Measurements from ENCODE around the gene IL17RA.

IL17RA gene

DNA sequence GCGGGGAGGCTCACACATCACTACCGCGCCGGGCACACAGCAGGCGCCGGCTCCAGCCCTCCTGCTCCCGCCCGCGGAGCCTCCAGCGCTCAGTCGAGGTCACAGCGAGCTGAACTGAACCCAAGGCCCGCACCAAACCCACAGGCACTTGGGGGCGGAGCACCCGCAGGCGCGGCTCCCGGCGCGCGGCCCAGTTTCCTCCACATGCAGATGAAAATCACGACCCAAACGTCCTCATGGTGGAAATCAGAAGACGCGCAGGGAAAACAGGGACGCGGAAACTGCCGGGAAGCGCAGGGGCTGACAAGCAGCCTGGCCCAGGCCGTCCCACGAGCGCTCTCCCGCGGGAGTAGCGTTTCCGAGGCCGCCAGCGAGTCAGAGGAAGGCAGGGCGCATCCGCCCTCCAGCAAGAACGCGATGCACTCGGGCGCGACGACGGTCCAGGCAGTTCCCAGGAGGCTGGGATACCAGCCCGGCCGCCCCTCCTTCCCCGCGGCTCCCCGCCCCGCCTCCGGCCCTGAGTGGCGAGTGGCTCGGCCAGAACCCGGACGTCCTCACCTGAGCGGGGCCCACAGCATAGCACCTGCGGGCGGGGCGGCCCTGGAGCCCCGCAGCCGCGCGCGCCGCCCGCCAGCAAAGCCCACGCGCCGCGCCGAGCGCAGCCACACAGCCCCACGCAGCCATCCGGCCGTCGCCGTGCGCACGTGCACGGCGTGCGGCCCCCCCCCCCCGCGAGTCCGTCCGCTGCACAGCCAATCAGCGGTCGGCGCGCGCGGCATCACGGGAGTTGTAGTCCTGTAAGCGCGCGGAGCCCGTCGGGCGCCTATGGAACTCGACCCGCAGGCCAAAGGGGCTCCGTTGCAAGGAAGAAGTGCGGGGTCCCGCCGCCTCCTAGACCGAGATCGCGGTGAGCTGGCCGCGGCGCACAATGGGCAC is 74.0 kb downstream of the IL17RA start, which contains the start of gene HDHD5 (continued):
- TF ChIP-seq, protein P1, sequence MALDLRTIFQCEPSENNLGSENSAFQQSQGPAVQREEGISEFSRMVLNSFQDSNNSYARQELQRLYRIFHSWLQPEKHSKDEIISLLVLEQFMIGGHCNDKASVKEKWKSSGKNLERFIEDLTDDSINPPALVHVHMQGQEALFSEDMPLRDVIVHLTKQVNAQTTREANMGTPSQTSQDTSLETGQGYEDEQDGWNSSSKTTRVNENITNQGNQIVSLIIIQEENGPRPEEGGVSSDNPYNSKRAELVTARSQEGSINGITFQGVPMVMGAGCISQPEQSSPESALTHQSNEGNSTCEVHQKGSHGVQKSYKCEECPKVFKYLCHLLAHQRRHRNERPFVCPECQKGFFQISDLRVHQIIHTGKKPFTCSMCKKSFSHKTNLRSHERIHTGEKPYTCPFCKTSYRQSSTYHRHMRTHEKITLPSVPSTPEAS (tag by site-specific recombination; IDR thresholded peaks at IDR 0.05), result no peak
- TF ChIP-seq, protein P2, sequence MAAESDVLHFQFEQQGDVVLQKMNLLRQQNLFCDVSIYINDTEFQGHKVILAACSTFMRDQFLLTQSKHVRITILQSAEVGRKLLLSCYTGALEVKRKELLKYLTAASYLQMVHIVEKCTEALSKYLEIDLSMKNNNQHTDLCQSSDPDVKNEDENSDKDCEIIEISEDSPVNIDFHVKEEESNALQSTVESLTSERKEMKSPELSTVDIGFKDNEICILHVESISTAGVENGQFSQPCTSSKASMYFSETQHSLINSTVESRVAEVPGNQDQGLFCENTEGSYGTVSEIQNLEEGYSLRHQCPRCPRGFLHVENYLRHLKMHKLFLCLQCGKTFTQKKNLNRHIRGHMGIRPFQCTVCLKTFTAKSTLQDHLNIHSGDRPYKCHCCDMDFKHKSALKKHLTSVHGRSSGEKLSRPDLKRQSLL (tag by site-specific recombination; IDR thresholded peaks at IDR 0.05), result peak; percentile 92
- TF ChIP-seq ZFHX2 (tag by site-specific recombination; conservative IDR thresholded peaks at IDR 0.05) (peak; percentile 37), KLF1 (tag by site-specific recombination; IDR thresholded peaks at IDR 0.05) (peak; percentile 65), IKZF3 (tag by site-specific recombination; IDR thresholded peaks at IDR 0.05) (peak; percentile 34; the same call in 1 of the 2 replicates), ZNF146 (tag by site-specific recombination; IDR thresholded peaks at IDR 0.05) (no peak), ZNF513 (tag by site-specific recombination; IDR thresholded peaks at IDR 0.05) (no peak), GLIS1 (tag by site-specific recombination; IDR thresholded peaks at IDR 0.05) (peak; percentile 58), ZSCAN23 (tag by site-specific recombination; IDR thresholded peaks at IDR 0.05) (no peak), ZNF23 (tag by site-specific recombination; IDR thresholded peaks at IDR 0.05; ENCODE audit: borderline replicate concordance) (no peak), ZNF114 (tag by site-specific recombination; IDR thresholded peaks at IDR 0.05) (no peak), BCL6B (tag by site-specific recombination; IDR thresholded peaks at IDR 0.05) (no peak), ZBTB17 (tag by site-specific recombination; IDR thresholded peaks at IDR 0.05) (peak; percentile 70), ZBTB48 (tag by site-specific recombination; IDR thresholded peaks at IDR 0.05) (no peak), ZNF155 (tag by site-specific recombination; IDR thresholded peaks at IDR 0.05) (no peak), ZNF548 (tag by site-specific recombination; IDR thresholded peaks at IDR 0.05) (no peak), ZNF2 (tag by site-specific recombination; IDR thresholded peaks at IDR 0.05) (0 out of 2 replicates have a peak, but pooled peaks have one; percentile 28), ZNF529 (tag by site-specific recombination; IDR thresholded peaks at IDR 0.05; ENCODE audit: insufficient replicate concordance) (no peak), ZNF37A (tag by site-specific recombination; IDR thresholded peaks at IDR 0.05) (no peak), ZNF560 (tag by site-specific recombination; IDR thresholded peaks at IDR 0.05; ENCODE audit: borderline replicate concordance) (no peak), ZNF169 (tag by site-specific recombination; IDR thresholded peaks at IDR 0.05) (no peak), TRIM28 (IDR thresholded peaks at IDR 0.05; ENCODE audit: borderline replicate concordance, low read length) (no peak), ZNF16 (tag by site-specific recombination; IDR thresholded peaks at IDR 0.05; ENCODE audit: low read depth) (no peak), ZNF747 (tag by site-specific recombination; IDR thresholded peaks at IDR 0.05) (no peak), ZNF223 (tag by site-specific recombination; IDR thresholded peaks at IDR 0.05) (peak; percentile 62; the same call in 1 of the 2 replicates), ZNF211 (tag by site-specific recombination; IDR thresholded peaks at IDR 0.05; ENCODE audit: low read depth) (no peak)
- TF ChIP-seq, protein P3, sequence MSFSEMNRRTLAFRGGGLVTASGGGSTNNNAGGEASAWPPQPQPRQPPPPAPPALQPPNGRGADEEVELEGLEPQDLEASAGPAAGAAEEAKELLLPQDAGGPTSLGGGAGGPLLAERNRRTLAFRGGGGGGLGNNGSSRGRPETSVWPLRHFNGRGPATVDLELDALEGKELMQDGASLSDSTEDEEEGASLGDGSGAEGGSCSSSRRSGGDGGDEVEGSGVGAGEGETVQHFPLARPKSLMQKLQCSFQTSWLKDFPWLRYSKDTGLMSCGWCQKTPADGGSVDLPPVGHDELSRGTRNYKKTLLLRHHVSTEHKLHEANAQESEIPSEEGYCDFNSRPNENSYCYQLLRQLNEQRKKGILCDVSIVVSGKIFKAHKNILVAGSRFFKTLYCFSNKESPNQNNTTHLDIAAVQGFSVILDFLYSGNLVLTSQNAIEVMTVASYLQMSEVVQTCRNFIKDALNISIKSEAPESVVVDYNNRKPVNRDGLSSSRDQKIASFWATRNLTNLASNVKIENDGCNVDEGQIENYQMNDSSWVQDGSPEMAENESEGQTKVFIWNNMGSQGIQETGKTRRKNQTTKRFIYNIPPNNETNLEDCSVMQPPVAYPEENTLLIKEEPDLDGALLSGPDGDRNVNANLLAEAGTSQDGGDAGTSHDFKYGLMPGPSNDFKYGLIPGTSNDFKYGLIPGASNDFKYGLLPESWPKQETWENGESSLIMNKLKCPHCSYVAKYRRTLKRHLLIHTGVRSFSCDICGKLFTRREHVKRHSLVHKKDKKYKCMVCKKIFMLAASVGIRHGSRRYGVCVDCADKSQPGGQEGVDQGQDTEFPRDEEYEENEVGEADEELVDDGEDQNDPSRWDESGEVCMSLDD (tag by site-specific recombination; IDR thresholded peaks at IDR 0.05), result peak; percentile 58; the same call in 1 of the 2 replicates
- TF ChIP-seq, protein P4, sequence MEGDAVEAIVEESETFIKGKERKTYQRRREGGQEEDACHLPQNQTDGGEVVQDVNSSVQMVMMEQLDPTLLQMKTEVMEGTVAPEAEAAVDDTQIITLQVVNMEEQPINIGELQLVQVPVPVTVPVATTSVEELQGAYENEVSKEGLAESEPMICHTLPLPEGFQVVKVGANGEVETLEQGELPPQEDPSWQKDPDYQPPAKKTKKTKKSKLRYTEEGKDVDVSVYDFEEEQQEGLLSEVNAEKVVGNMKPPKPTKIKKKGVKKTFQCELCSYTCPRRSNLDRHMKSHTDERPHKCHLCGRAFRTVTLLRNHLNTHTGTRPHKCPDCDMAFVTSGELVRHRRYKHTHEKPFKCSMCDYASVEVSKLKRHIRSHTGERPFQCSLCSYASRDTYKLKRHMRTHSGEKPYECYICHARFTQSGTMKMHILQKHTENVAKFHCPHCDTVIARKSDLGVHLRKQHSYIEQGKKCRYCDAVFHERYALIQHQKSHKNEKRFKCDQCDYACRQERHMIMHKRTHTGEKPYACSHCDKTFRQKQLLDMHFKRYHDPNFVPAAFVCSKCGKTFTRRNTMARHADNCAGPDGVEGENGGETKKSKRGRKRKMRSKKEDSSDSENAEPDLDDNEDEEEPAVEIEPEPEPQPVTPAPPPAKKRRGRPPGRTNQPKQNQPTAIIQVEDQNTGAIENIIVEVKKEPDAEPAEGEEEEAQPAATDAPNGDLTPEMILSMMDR (tag by site-specific recombination; IDR thresholded peaks at IDR 0.05), result peak; percentile 47; the same call in 1 of the 2 replicates
- TF ChIP-seq, protein P5, sequence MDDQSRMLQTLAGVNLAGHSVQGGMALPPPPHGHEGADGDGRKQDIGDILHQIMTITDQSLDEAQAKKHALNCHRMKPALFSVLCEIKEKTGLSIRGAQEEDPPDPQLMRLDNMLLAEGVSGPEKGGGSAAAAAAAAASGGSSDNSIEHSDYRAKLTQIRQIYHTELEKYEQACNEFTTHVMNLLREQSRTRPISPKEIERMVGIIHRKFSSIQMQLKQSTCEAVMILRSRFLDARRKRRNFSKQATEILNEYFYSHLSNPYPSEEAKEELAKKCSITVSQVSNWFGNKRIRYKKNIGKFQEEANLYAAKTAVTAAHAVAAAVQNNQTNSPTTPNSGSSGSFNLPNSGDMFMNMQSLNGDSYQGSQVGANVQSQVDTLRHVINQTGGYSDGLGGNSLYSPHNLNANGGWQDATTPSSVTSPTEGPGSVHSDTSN (CRISPR knock-in tag; IDR thresholded peaks at IDR 0.05), result no peak; the same call in 1 of the 2 replicates
